GM12872 (cell line): ENCODE results near the gene C20orf96.

Source experiments
- CTCF ChIP-seq: IDR thresholded peaks from 3 replicates; pipeline ENCODE4 v1.5.1; 2011; ENCODE audit warnings: low read depth, mild to moderate bottlenecking, low read length, moderate library complexity; ENCODE audit not compliant: insufficient read depth

C20orf96 gene

GRCh38 chr20:258963-259362 lies 31.6 kb downstream of the C20orf96 start:
- TF ChIP-seq CTCF: 0 out of 3 replicates have a peak, but pooled peaks have one; percentile 7

- no peak for TF ChIP-seq CTCF
Observed at GRCh38 chr20:258269-258858, 32.2 kb downstream of the C20orf96 start.

- no peak for TF ChIP-seq CTCF
Observed at GRCh38 chr20:257419-257818, 33.1 kb downstream of the C20orf96 start, which contains the start of gene DEFB132. TSS of gene DEFB132 (plus strand) at chr20:257724. CDS start at chr20:257779, 55 bp downstream.

GRCh38 chr20:252801-253200 lies 37.7 kb downstream of the C20orf96 start:
- no peak for TF ChIP-seq CTCF

GRCh38 chr20:251354-251753 lies 39.2 kb downstream of the C20orf96 start:
- TF ChIP-seq CTCF: no peak

GRCh38 chr20:242905-243304 lies 47.6 kb downstream of the C20orf96 start:
- no peak for TF ChIP-seq CTCF

GRCh38 chr20:237929-238328 lies 52.6 kb downstream of the C20orf96 start:
- no peak for TF ChIP-seq CTCF
